Measurements from ENCODE around the gene KCNIP1.

KCNIP1 gene

DNA sequence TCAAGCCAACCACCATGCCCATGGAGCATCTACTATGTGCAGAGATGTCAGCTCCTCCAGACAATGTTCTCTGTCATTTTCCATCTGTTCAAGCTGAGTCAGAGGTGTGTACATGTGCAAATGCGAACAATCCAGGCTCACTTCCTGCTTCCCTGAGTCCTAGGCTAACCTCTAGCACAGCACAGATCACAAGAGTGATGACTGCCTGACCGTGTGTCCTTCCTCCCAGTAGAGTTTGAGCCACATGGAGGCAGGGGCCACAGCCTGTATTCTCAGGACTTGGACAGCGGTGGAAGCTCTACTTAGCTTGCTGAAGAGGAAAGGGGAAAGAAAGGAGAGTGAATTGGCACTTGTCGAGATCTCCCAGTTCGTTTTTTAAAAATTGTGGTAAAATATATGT lies 87.2 kb downstream of the KCNIP1 start:
- TF ChIP-seq, protein P1, sequence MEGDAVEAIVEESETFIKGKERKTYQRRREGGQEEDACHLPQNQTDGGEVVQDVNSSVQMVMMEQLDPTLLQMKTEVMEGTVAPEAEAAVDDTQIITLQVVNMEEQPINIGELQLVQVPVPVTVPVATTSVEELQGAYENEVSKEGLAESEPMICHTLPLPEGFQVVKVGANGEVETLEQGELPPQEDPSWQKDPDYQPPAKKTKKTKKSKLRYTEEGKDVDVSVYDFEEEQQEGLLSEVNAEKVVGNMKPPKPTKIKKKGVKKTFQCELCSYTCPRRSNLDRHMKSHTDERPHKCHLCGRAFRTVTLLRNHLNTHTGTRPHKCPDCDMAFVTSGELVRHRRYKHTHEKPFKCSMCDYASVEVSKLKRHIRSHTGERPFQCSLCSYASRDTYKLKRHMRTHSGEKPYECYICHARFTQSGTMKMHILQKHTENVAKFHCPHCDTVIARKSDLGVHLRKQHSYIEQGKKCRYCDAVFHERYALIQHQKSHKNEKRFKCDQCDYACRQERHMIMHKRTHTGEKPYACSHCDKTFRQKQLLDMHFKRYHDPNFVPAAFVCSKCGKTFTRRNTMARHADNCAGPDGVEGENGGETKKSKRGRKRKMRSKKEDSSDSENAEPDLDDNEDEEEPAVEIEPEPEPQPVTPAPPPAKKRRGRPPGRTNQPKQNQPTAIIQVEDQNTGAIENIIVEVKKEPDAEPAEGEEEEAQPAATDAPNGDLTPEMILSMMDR (IDR thresholded peaks at IDR 0.05; ENCODE audit: insufficient read depth, low read length, poor library complexity, severe bottlenecking), result no peak
- TF ChIP-seq EZH2phosphoT487 (conservative IDR thresholded peaks at IDR 0.05; ENCODE audit: low read length), result no peak
- H2AFZ ChIP-seq (ENCODE audit: low read depth, low read length, severe bottlenecking), result no peak overlapping the region

DNA sequence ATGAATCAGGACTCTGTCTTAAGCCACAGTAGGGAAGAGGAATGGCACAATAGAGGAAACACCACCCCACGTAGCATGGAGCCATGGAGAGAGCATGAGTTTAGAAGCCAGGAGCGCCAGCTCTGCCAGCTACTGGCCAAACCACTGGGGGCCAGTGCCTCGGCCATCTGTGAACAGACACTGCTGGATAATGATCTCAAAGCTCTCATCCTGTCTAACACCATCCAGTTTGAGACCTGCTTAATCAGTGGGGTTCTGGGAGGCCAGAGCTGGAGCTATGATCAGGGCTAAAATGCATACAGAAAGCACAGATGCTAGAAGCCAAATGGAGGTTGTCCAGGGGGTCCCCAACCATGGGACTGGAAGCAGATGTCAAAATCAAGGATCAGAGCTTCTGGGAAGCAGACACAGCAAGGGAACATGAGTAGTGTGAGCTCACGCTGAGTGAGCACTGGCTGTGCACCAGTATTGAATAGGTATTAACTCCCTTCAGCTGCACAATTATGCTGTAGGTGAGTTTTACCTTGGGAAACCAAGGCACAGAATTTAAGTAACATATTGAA lies 92.7 kb downstream of the KCNIP1 start:
- H3K36me3 ChIP-seq (ENCODE audit: low read length), result no peaks in the 10 kb centered on the region
- H2AFZ ChIP-seq (ENCODE audit: low read depth, low read length, severe bottlenecking), result no peak overlapping the region
- TF ChIP-seq EZH2phosphoT487 (conservative IDR thresholded peaks at IDR 0.05; ENCODE audit: low read length), result no peak
- TF ChIP-seq, protein P1 (IDR thresholded peaks at IDR 0.05; ENCODE audit: insufficient read depth, low read length, poor library complexity, severe bottlenecking), result no peak
- H3K9me3 ChIP-seq (ENCODE audit: insufficient read depth, low read length), result no peaks in the 10 kb centered on the region
- H3K27me3 ChIP-seq (ENCODE audit: low read length), result no peaks in the 10 kb centered on the region
- H3K79me2 ChIP-seq (ENCODE audit: insufficient read depth, low read length), result no peaks in the 10 kb centered on the region
- H3K9ac ChIP-seq (ENCODE audit: low read length), result no peak overlapping the region
- H3K9me2 ChIP-seq (replicated peaks; ENCODE audit: insufficient read depth, low read length), result no peaks in the 10 kb centered on the region
- H3K4me2 ChIP-seq (ENCODE audit: low read depth, low read length, poor library complexity, severe bottlenecking), result no peak overlapping the region
- H3F3A ChIP-seq (ENCODE audit: insufficient read depth), result no peaks in the 10 kb centered on the region
- H3K27ac ChIP-seq (ENCODE audit: low read depth, low read length), result no peak overlapping the region
- H4K20me1 ChIP-seq (ENCODE audit: low read depth, low read length), result no peaks in the 10 kb centered on the region
- no peak overlapping the region for H3K4me3 ChIP-seq (ENCODE audit: insufficient read depth, low read length, poor library complexity, severe bottlenecking)

More for the DNA sequence above, 87.2 kb downstream of the KCNIP1 start:
- Histone ChIP-seq H3F3A (ENCODE audit: insufficient read depth) (no peaks in the 10 kb centered on the region), H3K4me3 (ENCODE audit: insufficient read depth, low read length, poor library complexity, severe bottlenecking) (no peak overlapping the region), H3K9ac (ENCODE audit: low read length) (no peak overlapping the region), H3K4me2 (ENCODE audit: low read depth, low read length, poor library complexity, severe bottlenecking) (no peak overlapping the region), H3K27me3 (ENCODE audit: low read length) (no peaks in the 10 kb centered on the region), H3K36me3 (ENCODE audit: low read length) (no peaks in the 10 kb centered on the region), H4K20me1 (ENCODE audit: low read depth, low read length) (no peaks in the 10 kb centered on the region), H3K27ac (ENCODE audit: low read depth, low read length) (no peak overlapping the region), H3K79me2 (ENCODE audit: insufficient read depth, low read length) (no peaks in the 10 kb centered on the region), H3K9me2 (replicated peaks; ENCODE audit: insufficient read depth, low read length) (no peaks in the 10 kb centered on the region), H3K9me3 (ENCODE audit: insufficient read depth, low read length) (no peaks in the 10 kb centered on the region)

DNA sequence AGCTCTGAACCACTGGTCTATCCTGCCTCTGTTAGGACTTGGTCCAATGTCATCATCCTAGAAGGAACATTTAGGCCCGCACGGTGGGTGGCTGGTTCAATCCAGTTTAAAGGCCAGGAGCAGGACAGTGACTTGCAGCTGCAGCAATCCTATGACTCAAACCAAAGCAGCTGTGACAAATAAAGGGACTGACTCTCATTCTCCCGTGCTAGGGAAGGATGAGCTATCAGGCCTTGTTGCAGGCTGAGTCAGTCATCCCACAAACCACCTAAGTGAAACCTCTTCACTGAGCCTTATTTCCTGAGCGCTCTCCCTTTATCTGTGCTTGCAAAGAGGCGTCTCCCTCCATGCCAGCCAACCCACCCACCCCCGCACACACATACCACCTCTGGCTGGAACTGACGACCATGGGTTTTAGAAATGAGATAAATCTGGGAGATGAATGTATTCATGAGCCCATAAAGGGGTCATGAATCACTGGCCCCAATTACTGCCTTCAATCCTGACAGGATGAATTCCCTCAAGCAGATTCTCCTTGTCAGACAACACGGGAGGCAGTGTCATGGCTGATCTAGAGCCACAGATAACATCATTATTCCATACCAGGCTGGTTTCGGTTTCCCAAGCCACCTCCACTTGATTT lies 93.4 kb downstream of the KCNIP1 start:
- Histone ChIP-seq H3K9ac (ENCODE audit: low read length) (no peak overlapping the region), H3F3A (ENCODE audit: insufficient read depth) (no peaks in the 10 kb centered on the region), H2AFZ (ENCODE audit: low read depth, low read length, severe bottlenecking) (no peak overlapping the region), H3K4me3 (ENCODE audit: insufficient read depth, low read length, poor library complexity, severe bottlenecking) (no peak overlapping the region), H3K27me3 (ENCODE audit: low read length) (no peaks in the 10 kb centered on the region), H3K36me3 (ENCODE audit: low read length) (no peaks in the 10 kb centered on the region), H4K20me1 (ENCODE audit: low read depth, low read length) (no peaks in the 10 kb centered on the region), H3K4me2 (ENCODE audit: low read depth, low read length, poor library complexity, severe bottlenecking) (no peak overlapping the region), H3K79me2 (ENCODE audit: insufficient read depth, low read length) (no peaks in the 10 kb centered on the region), H3K9me3 (ENCODE audit: insufficient read depth, low read length) (no peaks in the 10 kb centered on the region), H3K27ac (ENCODE audit: low read depth, low read length) (no peak overlapping the region), H3K9me2 (replicated peaks; ENCODE audit: insufficient read depth, low read length) (no peaks in the 10 kb centered on the region)
- no peak for TF ChIP-seq EZH2phosphoT487 (conservative IDR thresholded peaks at IDR 0.05; ENCODE audit: low read length)
- TF ChIP-seq, protein P1 (IDR thresholded peaks at IDR 0.05; ENCODE audit: insufficient read depth, low read length, poor library complexity, severe bottlenecking), result no peak

All from SU-DHL-6 (cell line).